H1 (cell line): ENCODE measurements around the gene MC5R. TPM values are rescaled to one million over a fixed set of nuclear protein-coding genes. Genes with fewer than 3 reads are reported as not detected.

ENCODE experiments used
- CTCF ChIA-PET: fragments of 300-600 bp; sonication (Branson Sonifier 250); formaldehyde crosslinking; loops from one replicate; lab custom pipeline; 2021; ENCODE audit not compliant: partially characterized antibody; lab: Charles Lee
- POLR2A ChIA-PET: fragments of 300-600 bp; sonication (Branson Sonifier 250); formaldehyde crosslinking; loops from one replicate; lab custom pipeline; 2021; ENCODE audit warnings: inconsistent platforms; ENCODE audit not compliant: partially characterized antibody; lab: Charles Lee
- DNase-seq, 2 experiments: peaks; one replicate each; pipeline versions ENCODE4 v3.0.0 to v3.0.0-alpha.2; 2010 to 2022; ENCODE audit warnings: low spot score in 2 of 2, low read depth in 1 of 2, mixed read lengths in 1 of 2
- FAIRE-seq: peaks from 2 replicates; lab custom pipeline; 2011; peaks lifted over from hg19 to GRCh38; lab: Jason Lieb, UNC
- H2AFZ ChIP-seq: 2 replicates; pipeline ENCODE4 v1.8.1; 2012; ENCODE audit warnings: low read length, inconsistent platforms
- H2AK5ac ChIP-seq: 2 replicates; pipeline ENCODE4 v1.6.1; 2013; ENCODE audit warnings: low read depth, low read length
- H2BK120ac ChIP-seq: replicated peaks from 2 replicates; pipeline ENCODE3; 2013; ENCODE audit warnings: low read depth, low read length, inconsistent platforms
- H2BK12ac ChIP-seq: 2 replicates; pipeline ENCODE4 v1.6.1; 2013; ENCODE audit warnings: low read depth, low read length
- H2BK15ac ChIP-seq: 2 replicates; pipeline ENCODE4 v1.6.1; 2013; ENCODE audit warnings: low read length
- H2BK20ac ChIP-seq: 2 replicates; pipeline ENCODE4 v1.6.1; 2013; ENCODE audit warnings: low read length
- H2BK5ac ChIP-seq: 2 replicates; pipeline ENCODE4 v1.6.1; 2013; ENCODE audit warnings: low read depth, low read length
- H3K14ac ChIP-seq: 2 replicates; pipeline ENCODE4 v1.6.1; 2013; ENCODE audit warnings: inconsistent platforms; ENCODE audit not compliant: insufficient read length
- H3K18ac ChIP-seq: 2 replicates; pipeline ENCODE4 v1.6.1; 2013; ENCODE audit warnings: low read length; ENCODE audit errors: extremely low read depth
- H3K23ac ChIP-seq: 2 replicates; pipeline ENCODE4 v1.6.1; 2013; ENCODE audit warnings: inconsistent platforms; ENCODE audit not compliant: insufficient read length
- H3K23me2 ChIP-seq: 2 replicates; pipeline ENCODE4 v1.6.1; 2013; ENCODE audit warnings: low read depth, low read length
- H3K27ac ChIP-seq: 2 replicates; pipeline ENCODE4 v1.6.1; 2011; ENCODE audit warnings: low read depth, low read length, inconsistent platforms
- H3K27me3 ChIP-seq, 4 experiments: replicated peaks in 1 of 4; 1 replicate in 1 of 4; 2 replicates in 3 of 4; pipeline versions ENCODE4 v1.6.1 to v1.8.1; 2011 to 2013; ENCODE audit warnings: low read length in 3 of 4, mild to moderate bottlenecking in 3 of 4, inconsistent platforms in 2 of 4, mixed read lengths in 2 of 4, moderate library complexity in 1 of 4; ENCODE audit not compliant: control insufficient read depth in 3 of 4, insufficient read depth in 3 of 4; ENCODE audit errors: extremely low read depth in 1 of 4
- H3K36me3 ChIP-seq, 4 experiments: 2 replicates each; pipeline versions ENCODE4 v1.6.1 to v1.8.1; 2011 to 2013; ENCODE audit warnings: mild to moderate bottlenecking in 4 of 4, low read length in 3 of 4, moderate library complexity in 2 of 4, control low read depth in 1 of 4, inconsistent platforms in 1 of 4; ENCODE audit not compliant: insufficient read depth in 4 of 4, control insufficient read depth in 2 of 4
- H3K4ac ChIP-seq: replicated peaks from 2 replicates; pipeline ENCODE3; 2013; ENCODE audit warnings: low read length, low read depth, mixed read lengths, inconsistent platforms; ENCODE audit not compliant: insufficient read length
- H3K4me1 ChIP-seq, 4 experiments: replicated peaks in 1 of 4; 1 replicate in 1 of 4; 2 replicates in 3 of 4; pipeline versions ENCODE4 v1.6.1 to v1.8.1; 2011 to 2013; ENCODE audit warnings: low read length in 3 of 4, inconsistent platforms in 2 of 4, mixed read lengths in 1 of 4; ENCODE audit not compliant: insufficient read depth in 4 of 4, control insufficient read depth in 3 of 4
- H3K4me2 ChIP-seq, 2 experiments: 2 replicates each; pipeline versions ENCODE4 v1.6.1 to v1.8.1; 2011 to 2013; ENCODE audit warnings: low read depth in 2 of 2, low read length in 2 of 2, control low read depth in 1 of 2, inconsistent platforms in 1 of 2, mild to moderate bottlenecking in 1 of 2; ENCODE audit not compliant: insufficient read depth in 1 of 2
- H3K4me3 ChIP-seq, 4 experiments: fragments of 200-600, 300-600 bp in 1 of 4; sonication (generic), shearing (Covaris generic), sonication (Bioruptor Twin) in 1 of 4; 2 replicates each; pipeline versions ENCODE4 v1.5.1 to v1.8.1; 2011 to 2016; ENCODE audit warnings: low read length in 4 of 4, low read depth in 3 of 4, control low read depth in 2 of 4, inconsistent platforms in 2 of 4, mild to moderate bottlenecking in 2 of 4, mixed read lengths in 1 of 4, moderate library complexity in 1 of 4; ENCODE audit not compliant: insufficient read depth in 2 of 4; ENCODE audit errors: extremely low read depth in 1 of 4
- H3K56ac ChIP-seq: replicated peaks from 2 replicates; pipeline ENCODE3; 2013; ENCODE audit warnings: low read depth, mild to moderate bottlenecking, mixed read lengths, low read length, inconsistent platforms; ENCODE audit not compliant: insufficient read length
- H3K79me1 ChIP-seq: 2 replicates; pipeline ENCODE4 v1.6.1; 2013; ENCODE audit warnings: low read depth, low read length, control low read depth
- H3K79me2 ChIP-seq, 2 experiments: 2 replicates each; pipeline versions ENCODE4 v1.6.1 to v1.8.1; 2012 to 2013; ENCODE audit warnings: low read length in 2 of 2, mild to moderate bottlenecking in 2 of 2, inconsistent platforms in 1 of 2; ENCODE audit not compliant: insufficient read depth in 2 of 2, control insufficient read depth in 1 of 2
- H3K9ac ChIP-seq, 4 experiments: replicated peaks in 1 of 4; 1 replicate in 1 of 4; 2 replicates in 3 of 4; pipeline versions ENCODE4 v1.6.1 to v1.8.1; 2011 to 2013; ENCODE audit warnings: low read depth in 3 of 4, low read length in 3 of 4, control low read depth in 2 of 4, mild to moderate bottlenecking in 2 of 4, moderate library complexity in 2 of 4, inconsistent platforms in 1 of 4; ENCODE audit errors: extremely low read depth in 1 of 4
- H3K9me3 ChIP-seq, 2 experiments: 2 replicates each; pipeline versions ENCODE4 v1.6.1 to v1.8.1; 2012 to 2013; ENCODE audit warnings: mild to moderate bottlenecking in 2 of 2, moderate library complexity in 2 of 2, control low read depth in 1 of 2, inconsistent platforms in 1 of 2, low read depth in 1 of 2, low read length in 1 of 2, mixed read lengths in 1 of 2; ENCODE audit not compliant: insufficient read depth in 2 of 2
- H4K20me1 ChIP-seq, 2 experiments: replicated peaks in 1 of 2; 2 replicates each; pipeline versions ENCODE3 to v1.8.1; 2011 to 2013; ENCODE audit warnings: inconsistent platforms in 2 of 2, low read length in 2 of 2, mild to moderate bottlenecking in 1 of 2; ENCODE audit not compliant: insufficient read depth in 2 of 2, control insufficient read depth in 1 of 2
- H4K5ac ChIP-seq: 2 replicates; pipeline ENCODE4 v1.6.1; 2013; ENCODE audit warnings: low read length, low read depth, mixed read lengths, inconsistent platforms; ENCODE audit not compliant: insufficient read length
- H4K8ac ChIP-seq: 2 replicates; pipeline ENCODE4 v1.8.0; 2013; ENCODE audit warnings: mild to moderate bottlenecking, moderate library complexity, low read length, inconsistent platforms; ENCODE audit not compliant: insufficient read depth; ENCODE audit errors: extremely low read depth
- H4K91ac ChIP-seq: replicated peaks from 2 replicates; pipeline ENCODE3; 2013; ENCODE audit warnings: low read length, mixed read lengths, inconsistent platforms; ENCODE audit not compliant: insufficient read length
- CHD1 ChIP-seq: IDR thresholded peaks from 2 replicates; pipeline ENCODE4 v1.6.1; 2012; ENCODE audit warnings: low read depth, low read length, improper control_type of control experiment
- GTF2F1 ChIP-seq: IDR thresholded peaks from 2 replicates; pipeline ENCODE4 v1.6.1; 2012; ENCODE audit warnings: low read depth, low read length, improper control_type of control experiment, borderline replicate concordance
- POU5F1 ChIP-seq: IDR thresholded peaks from 2 replicates; pipeline ENCODE4 v1.6.1; 2011; ENCODE audit warnings: low read depth, mild to moderate bottlenecking, low read length, moderate library complexity
- TCF12 ChIP-seq: IDR thresholded peaks from 2 replicates; pipeline ENCODE4 v1.6.1; 2011; ENCODE audit warnings: low read depth, mild to moderate bottlenecking, low read length
- WGBS, 2 experiments: shearing (Covaris generic) in 1 of 2; methylation state at CpG; one replicate each; pipeline versions ENCODE4 v1.1.6 to v1.1.7; 2013 to 2015; ENCODE audit warnings: low lambda C conversion rate in 2 of 2, mixed read lengths in 2 of 2, inconsistent platforms in 1 of 2, low coverage in 1 of 2, missing lambda C conversion rate in 1 of 2; ENCODE audit not compliant: insufficient replicate concordance in 2 of 2, insufficient coverage in 1 of 2, insufficient read length in 1 of 2; ENCODE audit errors: extremely low coverage in 1 of 2, missing lambda C conversion rate in 1 of 2; 5-methylcytosine and 5-hydroxymethylcytosine counted together
- polyA plus RNA-seq, 7 experiments: library from polyadenylated mRNA; depleted of rRNA in 3 of 7; stranded (reverse) in 5 of 7; unstranded in 2 of 7; fragments of >200 nt in 5 of 7; fragments of 200-250 nt in 2 of 7; gene quantifications; 1 replicate in 5 of 7; 2 replicates in 1 of 7; 4 replicates in 1 of 7; pipeline versions ENCODE4 v1.2.1 to v1.2.3, GENCODE V29; 2011 to 2013; ENCODE audit warnings: missing spikeins in 2 of 7, mixed read lengths in 2 of 7
- total RNA-seq: library from RNA; stranded (reverse); fragmentation: NEBNext Ultra II Directional; extraction: Animal tissue kit (Norgen Biotek cat#: 25700); gene quantifications from 2 replicates; pipeline ENCODE4 v1.2.1, GENCODE V29; 2021

MC5R gene
- total and polyA plus RNA-seq, 2 of the 8 experiments (the other 6 are each of a cell fraction or from before 2014, with no cell fraction given) = 0.37 to 1.4 TPM

- Histone ChIP-seq H2BK5ac (no peak overlapping the region), H3K4me2 (no peak overlapping the region), H3K27me3 (peaks cover 2 to 12% (median 8%) of the 10 kb centered on the region in 4 experiments), H4K5ac (no peak overlapping the region), H3K79me2 (no peaks in the 10 kb centered on the region), H2AFZ (no peak overlapping the region), H4K91ac (no peak overlapping the region), H3K14ac (no peak overlapping the region), H3K9me3 (no peaks in the 10 kb centered on the region), H3K4me1 (peaks cover 0 to 4% (median 0%) of the 10 kb centered on the region in 4 experiments; a peak in 2 of 7 replicates), H3K56ac (no peak overlapping the region), H2AK5ac (no peak overlapping the region), H3K9ac (no peak overlapping the region), H2BK12ac (no peak overlapping the region), H3K79me1 (no peaks in the 10 kb centered on the region), H4K20me1 (no peaks in the 10 kb centered on the region), H3K23ac (no peak overlapping the region), H2BK120ac (no peak overlapping the region), H4K8ac (no peak overlapping the region), H2BK20ac (no peak overlapping the region), H3K36me3 (no peaks in the 10 kb centered on the region), H3K4me3 (no peak overlapping the region), H2BK15ac (no peak overlapping the region), H3K23me2 (no peaks in the 10 kb centered on the region), H3K27ac (no peak overlapping the region), H3K18ac (no peak overlapping the region), H3K4ac (no peak overlapping the region)
- DNase-seq (no peak), FAIRE-seq (no peak)
- ChIA-PET POLR2A (no interaction called here), CTCF (no interaction called here)
- WGBS, 2 experiments = 97% methylated on average over 4 of the region's 4 CpGs; no CpG with 5 or more reads in 1 of the 2 experiments
- no peak for TF ChIP-seq POU5F1
- TF ChIP-seq TCF12 = no peak
- no peak for TF ChIP-seq CHD1
- TF ChIP-seq GTF2F1 = no peak
Measured at GRCh38 chr18:13874558-13874957, 50.6 kb downstream of the MC5R start.
